HG02884 (cell line): Measurements from ENCODE around the gene ERLIN1.
"Not testable (repeated sequence)": the region's sequence is repeated elsewhere in the genome, so short reads cannot be mapped to it uniquely, and the experiment has no call there.

Experiments
- ATAC-seq: cut with Tn5 transposase; IDR thresholded peaks from one replicate; pipeline ENCODE4 v1.9.1; 2021; ENCODE audit warnings: mild to moderate bottlenecking, moderate library complexity; ENCODE audit not compliant: unreplicated experiment

The ERLIN1 gene

DNA sequence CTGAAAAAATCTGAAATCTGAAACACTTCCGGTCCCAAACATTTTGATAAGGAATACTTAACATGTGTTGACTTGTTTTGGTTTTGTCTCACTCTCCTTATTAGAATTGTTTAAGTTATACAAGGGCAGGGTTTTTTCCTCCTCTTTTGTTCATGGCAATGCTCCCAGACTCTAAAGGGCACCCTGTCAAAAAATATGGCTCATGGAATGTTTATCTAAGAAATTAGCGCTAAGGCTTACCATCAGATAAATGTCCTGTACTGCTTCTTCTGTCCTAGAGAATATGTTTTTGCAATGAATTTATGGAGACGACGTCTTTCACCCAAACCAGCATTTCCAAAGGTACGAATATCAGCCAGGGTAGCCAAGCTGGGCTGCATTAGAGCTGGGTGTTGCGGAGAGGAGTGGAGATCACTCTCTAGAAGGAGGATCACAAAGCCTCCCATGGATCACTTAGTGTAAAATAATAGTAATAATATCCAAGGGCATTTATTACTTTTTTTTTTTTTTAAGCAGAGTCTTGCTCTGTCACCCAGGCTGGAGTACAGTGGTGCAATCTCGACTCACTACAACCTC is 46.8 kb downstream of the ERLIN1 start:
- ATAC-seq = no peak

DNA sequence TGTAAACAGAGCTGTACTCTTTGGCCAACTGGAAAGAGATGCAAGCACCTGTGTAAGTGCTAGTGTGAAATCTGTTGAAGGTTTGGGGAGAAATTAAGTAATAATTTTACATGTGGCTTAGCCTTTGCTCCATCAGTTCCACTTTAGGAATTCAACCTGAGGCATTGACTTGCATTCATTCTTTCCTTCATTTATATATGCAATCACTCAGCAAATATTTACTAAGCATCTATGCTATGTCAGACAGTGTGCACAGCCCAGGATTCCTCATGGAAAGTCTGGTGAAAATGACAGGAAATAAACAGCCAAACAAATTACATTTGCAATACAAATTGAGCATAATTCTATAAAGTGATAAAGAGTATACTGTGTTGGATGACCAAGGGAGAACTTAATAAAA is 50.3 kb downstream of the ERLIN1 start:
- no peak for ATAC-seq

DNA sequence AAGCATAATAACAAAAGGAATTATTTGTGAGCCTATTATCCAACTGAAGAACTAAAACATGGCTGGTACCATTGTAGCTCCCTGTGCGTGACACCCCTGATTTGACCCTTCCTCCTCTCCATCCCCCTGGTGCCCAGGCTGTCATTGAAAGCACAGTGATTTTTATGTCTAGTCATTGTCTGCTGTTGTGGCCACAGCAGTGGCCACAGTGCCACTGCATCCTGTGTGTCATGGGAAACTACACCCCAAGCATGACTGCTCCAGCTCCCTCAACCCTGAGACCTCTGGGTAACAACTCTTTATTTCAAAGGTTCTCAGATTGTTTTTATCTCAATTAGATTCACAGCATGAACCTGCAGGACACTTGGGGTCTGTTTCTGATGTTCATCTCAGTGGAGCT is 52.0 kb downstream of the ERLIN1 start:
- ATAC-seq = no peak

DNA sequence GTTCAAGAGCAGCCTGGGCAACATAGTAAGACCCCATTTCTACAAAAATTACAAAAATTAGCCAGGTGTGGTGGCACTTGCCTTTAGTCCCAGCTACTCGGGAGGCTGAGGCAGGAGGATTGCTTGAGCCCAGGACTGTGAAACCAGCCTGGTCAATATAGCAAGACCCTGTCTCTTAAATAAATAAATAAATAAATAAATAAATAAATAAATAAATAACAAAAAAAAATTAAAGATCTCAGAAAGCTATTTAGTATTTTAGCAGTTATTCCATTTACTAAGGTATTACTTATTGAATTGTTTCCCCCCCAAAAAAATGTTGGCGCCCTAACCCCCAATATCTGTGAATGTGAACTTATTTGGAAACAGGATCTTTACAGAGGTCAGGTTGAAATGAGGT is 53.4 kb downstream of the ERLIN1 start:
- ATAC-seq = no peak

DNA sequence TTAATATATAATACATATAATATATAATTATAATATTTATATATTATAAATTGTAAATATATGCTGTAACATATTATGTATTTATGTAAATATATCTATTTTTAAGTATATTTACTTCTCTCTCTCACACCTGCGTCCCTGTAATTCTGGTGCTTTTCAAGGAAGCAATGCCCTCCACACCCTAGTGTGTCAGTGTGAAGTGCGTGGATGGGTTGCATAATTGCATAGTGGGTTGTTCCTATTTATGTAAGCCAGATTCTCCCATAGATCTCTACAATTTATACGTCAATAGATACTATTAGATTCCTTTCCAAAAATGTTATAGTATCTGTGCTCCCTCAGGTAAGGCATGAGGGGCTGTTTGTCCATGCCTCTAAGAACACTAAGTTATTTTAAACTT is 54.3 kb downstream of the ERLIN1 start:
- ATAC-seq = no peak

DNA sequence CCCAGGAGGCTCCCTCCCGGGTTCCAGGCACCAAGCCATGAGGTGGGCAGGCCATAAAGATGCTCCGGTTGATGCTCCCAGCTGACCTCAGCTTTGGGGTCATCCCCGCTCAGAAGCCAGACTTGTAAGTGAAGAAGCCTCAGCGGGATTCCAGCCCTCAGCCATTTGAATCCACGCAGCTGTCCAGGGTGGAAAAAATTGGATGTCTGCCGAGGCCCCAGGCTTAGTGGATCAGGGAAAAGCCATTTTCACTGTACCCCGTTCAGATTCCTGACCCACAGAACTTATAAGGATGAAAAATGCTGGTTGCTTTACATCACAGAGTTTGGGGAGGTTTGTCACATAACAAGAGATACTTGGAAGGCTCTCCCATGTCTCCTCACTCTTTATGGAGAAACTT is 55.0 kb downstream of the ERLIN1 start:
- no peak for ATAC-seq

DNA sequence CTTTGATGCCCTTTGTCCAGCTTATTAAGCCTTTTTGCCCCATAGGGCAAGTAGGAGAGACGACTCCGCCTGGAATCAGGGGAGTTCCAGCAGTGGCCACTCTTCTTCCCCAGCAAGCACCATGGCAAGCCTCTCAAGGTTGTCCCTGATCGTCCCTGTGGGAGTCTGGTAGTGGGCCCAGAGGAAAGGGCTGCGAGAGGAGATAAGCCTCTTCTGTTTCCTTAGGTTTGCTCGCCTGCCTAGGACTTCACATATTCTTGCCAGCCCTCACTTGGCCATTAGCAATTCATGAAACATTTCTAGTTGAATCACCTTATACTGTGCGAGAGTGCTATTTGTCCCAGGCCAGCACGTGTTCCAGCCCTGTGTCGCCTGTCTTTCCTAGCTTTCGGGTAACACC is 56.4 kb downstream of the ERLIN1 start:
- no peak for ATAC-seq

DNA sequence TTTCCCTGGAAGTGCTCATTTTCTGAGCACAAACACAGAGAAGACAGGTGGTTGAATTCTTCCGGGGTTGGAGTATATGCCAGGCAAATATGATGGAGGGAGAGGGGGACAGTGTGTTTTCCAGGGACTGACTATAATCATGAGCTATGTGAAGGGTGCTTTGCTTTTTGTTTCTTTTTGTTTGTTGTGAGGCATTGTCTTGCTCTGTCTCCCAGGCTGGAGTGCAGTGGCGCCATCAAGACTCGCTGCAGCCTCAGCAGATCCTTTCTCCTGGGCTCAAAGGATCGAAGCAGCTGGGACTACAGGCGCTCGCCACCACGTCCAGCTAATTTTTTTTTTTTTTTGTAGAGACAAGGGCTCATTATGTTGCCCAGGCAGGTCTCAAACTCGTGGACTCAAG is 56.9 kb downstream of the ERLIN1 start:
- ATAC-seq = no peak

DNA sequence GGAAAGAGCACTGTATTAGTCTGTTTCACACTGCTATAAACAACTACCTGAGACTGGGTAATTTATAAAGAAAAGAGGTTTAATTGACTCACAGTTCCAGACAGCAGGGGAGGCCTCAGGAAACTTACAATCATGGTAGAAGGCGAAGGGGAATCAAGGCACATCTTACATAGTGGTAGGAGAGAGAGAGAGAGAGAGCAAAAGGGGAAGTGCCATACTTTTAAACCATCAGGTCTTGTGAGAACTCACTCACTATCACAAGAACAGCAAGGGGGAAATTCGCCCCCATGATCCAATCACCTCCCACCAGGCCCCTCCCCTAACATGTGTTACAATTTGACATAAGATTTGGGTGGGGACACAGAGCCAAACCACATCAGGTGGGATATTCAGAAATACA is 60.5 kb downstream of the ERLIN1 start:
- ATAC-seq = not testable (repeated sequence)

DNA sequence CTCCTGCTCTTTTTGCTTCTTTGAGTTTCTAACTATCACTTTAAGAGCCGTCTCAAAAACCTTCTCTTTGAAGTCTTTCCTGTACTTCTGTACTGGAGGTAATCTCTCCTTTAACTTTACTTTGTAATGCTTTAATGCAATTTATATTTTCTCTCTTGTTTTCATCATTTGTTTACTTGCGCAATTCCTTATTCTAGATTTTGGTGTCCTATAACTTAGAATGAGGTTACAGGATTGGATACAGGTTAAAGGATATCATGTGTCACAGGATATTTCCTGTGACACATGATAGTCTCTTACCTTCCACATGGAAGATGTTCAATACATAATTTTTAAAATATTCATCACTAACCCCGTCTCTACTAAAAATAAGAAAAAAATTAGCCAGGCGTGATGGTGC is 61.7 kb downstream of the ERLIN1 start:
- no peak for ATAC-seq

DNA sequence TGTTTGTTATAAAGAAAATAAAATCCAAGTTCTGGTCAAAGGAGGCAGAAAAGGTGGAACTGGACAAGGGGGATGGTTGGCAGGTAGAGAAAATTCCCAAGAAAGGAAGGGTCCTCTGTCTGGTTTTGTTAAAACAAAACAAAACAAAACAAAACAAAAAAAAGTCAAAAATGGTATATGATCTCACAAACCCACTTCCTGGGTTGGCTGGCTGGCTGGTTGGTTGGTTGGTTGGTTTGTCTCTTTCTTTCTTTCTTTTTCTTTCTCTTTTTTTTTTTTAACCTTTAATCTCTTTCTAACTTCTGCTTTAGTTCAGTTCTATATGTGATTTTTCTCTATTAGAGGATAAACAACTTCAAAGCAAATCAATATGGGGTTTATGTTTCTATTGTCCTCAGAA is 63.0 kb downstream of the ERLIN1 start:
- ATAC-seq = no peak

DNA sequence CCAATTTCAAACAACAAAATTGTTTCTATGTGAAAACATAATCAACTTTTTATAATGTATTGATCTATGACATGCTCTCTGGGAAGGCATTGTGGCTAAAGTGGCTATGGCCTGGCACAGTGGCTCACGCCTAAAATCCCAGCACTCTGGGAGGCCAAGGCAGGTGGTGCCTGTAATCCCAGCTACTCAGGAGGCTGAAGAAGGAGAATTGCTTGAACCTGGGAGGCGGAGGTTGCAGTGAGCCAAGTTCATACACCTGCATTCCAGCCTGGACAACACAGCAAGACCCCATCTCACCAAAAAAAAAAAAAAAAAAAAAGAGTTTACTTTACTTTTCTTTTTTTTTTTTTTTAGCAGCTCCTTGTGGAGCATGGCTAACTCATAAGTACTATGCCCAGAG is 65.3 kb downstream of the ERLIN1 start:
- ATAC-seq = no peak

DNA sequence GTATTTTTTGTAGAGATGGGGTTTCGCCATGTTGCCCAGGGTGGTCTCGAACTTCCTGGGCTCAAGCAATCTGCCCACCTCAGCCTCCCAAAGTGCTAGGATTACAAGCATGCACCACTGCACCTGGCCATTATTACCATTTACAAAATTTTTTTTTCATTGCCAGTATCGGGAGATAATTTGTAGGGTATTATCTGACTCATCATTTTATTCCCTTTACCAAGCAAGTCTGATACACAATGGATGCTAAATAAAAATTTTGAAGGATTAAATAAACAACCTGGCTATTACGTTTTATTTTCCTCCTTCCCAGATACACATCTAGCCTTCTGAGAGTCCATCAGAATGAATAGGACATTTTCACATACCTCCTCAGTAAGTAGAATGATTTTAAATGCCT is 66.1 kb downstream of the ERLIN1 start:
- no peak for ATAC-seq

DNA sequence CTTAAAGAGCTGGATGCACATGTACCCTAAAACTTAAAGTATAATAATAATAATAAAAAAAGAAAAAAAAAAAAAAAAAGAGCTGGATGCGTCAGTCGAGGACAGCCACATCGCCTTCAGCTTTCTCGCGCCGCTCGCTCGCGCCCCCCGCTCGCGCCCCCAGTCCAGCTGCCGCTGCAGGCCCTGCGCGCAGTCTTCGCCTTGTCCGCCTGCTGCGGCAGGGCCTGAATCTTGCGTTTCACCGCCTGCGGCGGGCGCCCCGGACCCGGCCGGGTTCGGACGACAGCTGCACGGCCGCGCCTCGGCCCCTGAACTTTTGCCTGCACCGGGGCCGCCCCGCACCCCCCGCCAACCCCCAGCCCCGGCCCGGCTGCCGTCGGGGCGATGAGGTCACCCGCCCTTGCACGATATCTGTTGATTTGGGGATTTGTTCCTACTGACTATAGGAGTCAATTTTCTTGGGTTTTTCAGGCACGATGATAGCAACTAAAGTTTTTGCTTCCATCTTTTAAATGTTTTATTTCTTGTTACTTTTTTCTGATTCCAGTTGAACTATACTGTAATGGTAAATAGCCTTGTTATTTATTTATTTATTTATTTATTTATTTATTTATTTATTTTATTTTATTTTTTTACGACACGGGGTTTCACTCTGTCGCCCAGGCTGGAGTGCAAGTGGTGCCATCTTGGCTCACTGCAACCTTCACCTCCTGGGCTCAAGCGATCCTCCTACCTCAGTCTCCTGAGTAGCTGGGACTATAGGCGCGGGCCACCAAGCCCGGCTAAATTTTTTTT is 70.7 kb downstream of the ERLIN1 start:
- no peak for ATAC-seq

DNA sequence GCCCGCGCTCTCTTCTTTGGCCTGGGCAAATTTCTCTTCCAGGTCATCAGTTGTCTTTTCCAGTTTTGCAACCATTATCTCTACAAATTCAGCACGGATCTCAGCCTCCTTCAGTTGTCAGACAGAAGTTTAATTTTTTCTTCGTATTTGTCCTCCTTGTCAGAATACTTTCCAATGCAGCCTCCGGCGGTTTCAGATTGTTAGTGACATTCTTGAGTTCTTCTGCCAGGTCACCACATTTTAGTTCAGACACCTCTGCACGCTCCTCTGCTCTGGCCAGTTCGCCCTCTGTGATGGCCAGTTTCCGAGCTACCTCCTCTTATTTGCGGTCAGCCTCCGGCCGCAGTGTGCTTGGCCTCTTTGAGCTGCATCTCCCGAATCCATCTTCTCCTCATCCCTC is 71.4 kb downstream of the ERLIN1 start:
- no peak for ATAC-seq

DNA sequence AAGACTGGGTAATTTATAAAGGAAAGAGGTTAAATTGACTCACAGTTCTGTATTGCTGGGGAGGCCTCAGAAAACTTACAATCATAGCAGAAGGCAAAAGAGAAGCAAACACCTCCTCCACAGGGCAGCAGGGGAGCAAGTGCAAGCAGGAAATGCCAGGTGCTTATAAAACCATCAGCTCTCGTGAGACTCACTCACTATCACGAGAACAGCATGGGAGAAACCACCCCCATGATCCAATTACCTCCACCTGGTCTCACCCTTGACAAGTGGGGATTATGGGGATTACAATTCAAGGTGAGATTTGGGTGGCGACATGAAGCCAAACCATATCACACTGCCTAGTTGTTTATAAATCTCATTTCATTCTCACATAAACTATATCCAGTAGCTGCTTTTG is 76.2 kb downstream of the ERLIN1 start:
- ATAC-seq = no peak

DNA sequence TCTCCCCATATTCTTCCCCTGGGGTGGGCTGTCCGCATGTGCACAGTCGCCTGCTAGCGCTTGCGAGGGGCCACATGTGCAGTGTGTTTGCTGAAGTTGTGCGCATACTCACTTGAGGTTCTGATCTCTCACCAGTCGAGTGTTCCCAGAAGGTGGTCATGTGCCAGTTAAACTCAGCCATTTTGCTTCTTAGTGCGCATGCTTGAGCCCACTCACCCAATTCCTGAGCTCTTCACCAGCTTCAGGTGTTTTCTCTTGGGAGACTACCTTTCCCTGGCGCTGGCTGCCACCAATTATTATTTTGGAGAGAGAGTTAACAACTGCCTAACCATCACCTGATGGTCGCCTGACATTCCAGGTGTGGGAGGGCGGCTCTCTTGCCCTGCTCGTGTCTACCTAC is 79.0 kb downstream of the ERLIN1 start:
- no peak for ATAC-seq

DNA sequence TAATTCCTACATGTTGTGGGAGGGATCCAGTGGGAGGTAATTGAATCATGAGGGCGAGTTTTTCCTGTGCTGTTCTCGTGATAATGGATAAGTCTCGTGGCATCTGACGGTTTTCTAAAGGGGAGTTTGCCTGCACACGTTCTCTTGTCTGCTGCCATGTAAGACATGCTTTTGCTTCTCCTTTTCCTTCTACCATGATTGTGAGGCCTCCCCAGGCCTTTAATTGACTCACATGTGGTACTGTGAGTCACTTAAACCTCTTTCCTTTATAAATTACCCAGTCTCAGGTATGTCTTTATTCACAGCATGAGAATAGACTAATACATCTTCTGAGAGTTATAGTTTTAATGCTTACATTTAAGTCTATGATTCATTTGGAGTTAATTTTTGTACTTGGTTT is 81.5 kb downstream of the ERLIN1 start:
- no peak for ATAC-seq

DNA sequence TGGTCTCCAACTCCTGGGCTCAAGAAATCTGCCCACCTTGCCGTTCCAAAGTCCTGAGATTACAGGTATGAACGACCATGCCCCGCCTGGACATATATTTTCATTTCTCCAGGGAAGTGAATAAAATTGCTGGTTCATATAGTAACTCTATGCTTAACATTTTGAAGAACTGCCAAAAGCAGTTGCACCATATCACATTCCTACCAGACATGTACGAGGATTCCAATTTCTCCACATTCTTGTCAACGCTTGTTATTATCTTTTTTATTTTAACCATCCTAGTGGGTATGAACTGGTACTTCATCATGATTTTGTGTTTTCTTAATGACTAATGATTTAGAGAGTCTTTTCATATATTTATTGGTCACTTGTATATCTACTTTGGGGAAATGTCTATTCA is 82.2 kb downstream of the ERLIN1 start:
- ATAC-seq = no peak

DNA sequence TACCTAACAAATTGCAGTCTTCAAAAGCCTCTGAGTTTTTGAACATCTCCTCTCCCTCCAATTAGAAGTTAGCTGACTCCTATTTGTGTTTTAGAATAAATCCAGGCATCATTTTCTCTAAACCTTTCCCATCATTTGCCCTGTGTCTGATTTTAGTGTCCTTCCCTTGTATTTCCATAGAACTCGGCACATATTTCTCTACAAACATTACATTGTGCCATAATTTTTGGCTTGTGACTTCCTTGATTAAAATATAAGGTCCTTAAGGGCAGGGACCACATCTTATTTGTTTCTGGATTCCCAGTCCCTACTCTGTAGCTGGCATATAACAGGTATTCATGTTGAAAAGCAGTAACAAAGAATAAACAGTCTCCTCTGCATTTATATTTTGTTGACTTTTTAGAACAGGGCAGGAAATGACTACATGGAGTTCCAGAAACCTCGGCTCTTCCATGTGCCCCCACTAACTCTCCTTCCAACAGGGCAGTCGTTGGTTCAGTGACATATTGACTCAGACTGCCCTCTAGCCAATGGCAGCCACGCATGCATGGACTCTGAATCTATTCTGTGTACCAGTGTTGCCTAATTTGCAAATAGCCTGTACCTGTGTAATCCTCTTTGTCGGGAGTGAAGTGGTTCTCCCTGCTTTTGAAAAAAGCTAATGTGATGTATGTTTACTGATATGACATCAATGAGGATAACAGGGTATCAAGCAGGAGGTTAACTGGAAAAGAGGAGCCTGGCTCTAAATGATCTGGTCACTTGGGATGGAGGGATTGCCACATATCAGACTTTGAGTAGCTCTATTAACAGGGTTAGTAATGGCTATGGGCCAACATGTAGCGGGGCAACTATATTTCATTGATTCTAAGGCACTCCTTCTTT is 84.4 kb downstream of the ERLIN1 start:
- ATAC-seq = no peak

DNA sequence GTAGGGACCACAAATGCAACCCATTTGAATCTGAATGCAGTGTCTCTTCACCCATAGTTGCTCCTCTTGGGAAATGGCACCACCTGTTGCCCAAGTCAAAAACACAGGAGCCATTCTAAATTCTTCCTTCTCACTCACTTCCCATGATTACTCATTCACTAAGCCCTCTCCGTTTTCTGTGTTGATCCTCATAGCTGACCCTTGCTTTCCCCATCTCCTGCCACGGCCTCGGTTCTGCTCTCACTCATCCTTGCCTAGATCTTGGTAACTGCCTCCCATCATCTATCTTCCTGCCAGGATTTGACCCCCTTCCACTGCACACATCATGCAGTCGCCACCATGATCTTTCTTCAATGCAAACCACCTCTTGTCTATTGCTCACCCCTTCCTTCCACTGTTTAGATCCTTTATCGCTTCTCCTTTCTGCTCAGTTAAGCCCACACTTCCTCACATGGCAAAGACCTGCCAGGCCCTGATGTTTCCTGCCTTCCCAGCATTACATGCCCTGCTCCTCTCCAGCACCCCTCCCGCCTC is 85.1 kb downstream of the ERLIN1 start:
- no peak for ATAC-seq
